IPS-18c (cell line): Measurements from ENCODE around the gene NKRF.

Source experiments
- H3K4me3 ChIP-seq: 2 replicates; pipeline ENCODE4 v1.7.0; 2013; ENCODE audit warnings: low read depth, mild to moderate bottlenecking, low read length, moderate library complexity; ENCODE audit not compliant: insufficient read depth
- H3K9me3 ChIP-seq: one replicate; pipeline ENCODE4 v1.6.1; 2013; ENCODE audit warnings: mild to moderate bottlenecking, low read length, moderate library complexity; ENCODE audit not compliant: control insufficient read depth, insufficient read depth

NKRF gene

GRCh38 chrX:119565107-119565663 is 41.0 kb downstream of the NKRF start, which contains the start of gene STEEP1:
Gene STEEP1, minus strand, starts transcription at chrX:119565409. Its CDS starts 54 bp downstream, at chrX:119565355.
- H3K9me3 ChIP-seq, result peaks cover 4% of the 10 kb centered on the region
- H3K4me3 ChIP-seq, result peak within 1 kb of the TSS; percentile 55

- Histone ChIP-seq H3K9me3 (peaks cover 3% of the 10 kb centered on the region), H3K4me3 (no peak overlapping the region)
These were observed 53.7 kb downstream of the NKRF start for GRCh38 chrX:119552508-119552907.

- Histone ChIP-seq H3K4me3 (no peak overlapping the region), H3K9me3 (peaks cover 6% of the 10 kb centered on the region)
These were observed 56.8 kb downstream of the NKRF start for GRCh38 chrX:119549327-119550016.

- H3K4me3 ChIP-seq, result no peak overlapping the region
These were observed 65.0 kb downstream of the NKRF start for GRCh38 chrX:119541188-119541587.

GRCh38 chrX:119539872-119540271 is 66.4 kb downstream of the NKRF start:
- Histone ChIP-seq H3K9me3 (peaks cover 2% of the 10 kb centered on the region), H3K4me3 (no peak overlapping the region)

More at GRCh38 chrX:119541188-119541587, 65.0 kb downstream of the NKRF start:
- H3K9me3 ChIP-seq, result peaks cover 4% of the 10 kb centered on the region
